Measurements from ENCODE around the gene KLK4.

The KLK4 gene

GRCh38 chr19:50878851-50879250 is 32.3 kb downstream of the KLK4 start:
- no peak for DNase-seq

- DNase-seq = no peak
Measured at GRCh38 chr19:50877338-50877737, 33.9 kb downstream of the KLK4 start.

- DNase-seq = no peak
Measured at GRCh38 chr19:50876456-50876855, 34.7 kb downstream of the KLK4 start.

GRCh38 chr19:50875795-50876422 is 35.3 kb downstream of the KLK4 start:
- DNase-seq = no peak

- DNase-seq = no peak
Measured at GRCh38 chr19:50874211-50874610, 37.0 kb downstream of the KLK4 start.

GRCh38 chr19:50873056-50873455 is 38.1 kb downstream of the KLK4 start, which contains the start of gene KLK2:
TSS of gene KLK2 (plus strand) at chr19:50873439. CDS start at chr19:50873474, 35 bp downstream.
- no peak for DNase-seq

- DNase-seq = no peak
Measured at GRCh38 chr19:50870417-50871089, 40.6 kb downstream of the KLK4 start.

GRCh38 chr19:50869479-50869878 is 41.7 kb downstream of the KLK4 start:
- no peak for DNase-seq

GRCh38 chr19:50861496-50862286 is 49.5 kb downstream of the KLK4 start:
- no peak for DNase-seq

GRCh38 chr19:50861010-50861409 is 50.2 kb downstream of the KLK4 start:
- DNase-seq = no peak

GRCh38 chr19:50859849-50860248 is 51.3 kb downstream of the KLK4 start:
- DNase-seq = no peak

- no peak for DNase-seq
Measured at GRCh38 chr19:50858886-50859285, 52.3 kb downstream of the KLK4 start.

- no peak for DNase-seq
Measured at GRCh38 chr19:50857366-50857765, 53.8 kb downstream of the KLK4 start.
